C4-2B (cell line): Measurements from ENCODE around the gene CEBPE.

Experiments
- H3K27ac ChIP-seq: fragments of 450-650 bp; 2 replicates; pipeline ENCODE4 v1.5.1; 2017
- CTCF ChIP-seq: fragments of 450-650 bp; conservative IDR thresholded peaks from 2 replicates; pipeline ENCODE4 v1.5.1; 2017; ENCODE audit warnings: mild to moderate bottlenecking
- ZFX ChIP-seq: fragments of 450-650 bp; IDR thresholded peaks from 2 replicates; pipeline ENCODE4 v1.6.1; 2017

The CEBPE gene

GRCh38 chr14:23149745-23150144 lies 30.7 kb upstream of the CEBPE start:
- no peak for TF ChIP-seq ZFX
- no peak for TF ChIP-seq CTCF
- no peak overlapping the region for H3K27ac ChIP-seq

- no peak overlapping the region for H3K27ac ChIP-seq
- TF ChIP-seq ZFX: no peak
- no peak for TF ChIP-seq CTCF
Observed at GRCh38 chr14:23148591-23149249, 29.7 kb upstream of the CEBPE start.

GRCh38 chr14:23147676-23148075 lies 28.6 kb upstream of the CEBPE start:
- no peak for TF ChIP-seq ZFX
- TF ChIP-seq CTCF: no peak
- H3K27ac ChIP-seq: no peak overlapping the region

GRCh38 chr14:23146980-23147379 lies 27.9 kb upstream of the CEBPE start:
- no peak for TF ChIP-seq CTCF
- no peak for TF ChIP-seq ZFX
- no peak overlapping the region; the same call in 1 of the 2 replicates for H3K27ac ChIP-seq

- H3K27ac ChIP-seq: no peak overlapping the region; the same call in 1 of the 2 replicates
Observed at GRCh38 chr14:23146351-23146910, 27.4 kb upstream of the CEBPE start.

GRCh38 chr14:23145794-23146350 lies 26.8 kb upstream of the CEBPE start:
- H3K27ac ChIP-seq: no peak overlapping the region; the same call in 1 of the 2 replicates
- TF ChIP-seq CTCF: no peak
- TF ChIP-seq ZFX: no peak

More at GRCh38 chr14:23146351-23146910, 27.4 kb upstream of the CEBPE start:
- TF ChIP-seq CTCF (no peak), ZFX (no peak)

GRCh38 chr14:23143911-23144310 lies 24.9 kb upstream of the CEBPE start:
- H3K27ac ChIP-seq: no peak overlapping the region
- TF ChIP-seq ZFX: no peak
- TF ChIP-seq CTCF: no peak
